LNCaP clone FGC (cell line): ENCODE results near the gene SNX30.

Experiments
- DNase-seq: peaks from one replicate; pipeline ENCODE4 v3.0.0-alpha.2; 2011; ENCODE audit warnings: low read depth
- H3K4me3 ChIP-seq: 2 replicates; pipeline ENCODE4 v1.5.1; 2011; ENCODE audit warnings: mild to moderate bottlenecking, low read depth, low read length, control low read depth
- TF ChIP-seq, protein P1 (sequence below): IDR thresholded peaks from 2 replicates; pipeline ENCODE4 v1.5.1; 2012; ENCODE audit warnings: mild to moderate bottlenecking; ENCODE audit not compliant: control insufficient read depth, insufficient read depth; ENCODE audit errors: extremely low read depth

The SNX30 gene

DNA sequence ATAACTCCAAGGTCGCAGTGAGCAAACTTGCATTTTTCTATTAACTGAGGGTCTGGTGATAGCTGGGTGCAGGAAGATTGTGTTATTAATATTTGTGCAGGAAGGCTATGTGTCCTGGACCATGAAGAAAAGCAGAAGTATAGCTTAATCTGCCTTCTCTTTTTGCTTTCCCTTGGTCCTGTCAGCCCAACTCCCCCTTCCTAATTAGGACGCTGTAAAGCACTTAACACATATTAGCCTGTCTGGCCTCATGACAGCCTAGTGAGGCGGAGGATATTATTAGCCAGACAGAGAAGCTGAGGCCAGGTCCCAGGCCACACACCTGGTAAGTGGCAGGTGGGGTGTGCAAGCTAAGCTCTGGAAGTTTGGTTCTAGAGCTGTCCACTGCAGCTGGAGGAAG is 110.6 kb downstream of the SNX30 start:
- H3K4me3 ChIP-seq: no peak overlapping the region
- no peak for DNase-seq
- TF ChIP-seq, protein P1, sequence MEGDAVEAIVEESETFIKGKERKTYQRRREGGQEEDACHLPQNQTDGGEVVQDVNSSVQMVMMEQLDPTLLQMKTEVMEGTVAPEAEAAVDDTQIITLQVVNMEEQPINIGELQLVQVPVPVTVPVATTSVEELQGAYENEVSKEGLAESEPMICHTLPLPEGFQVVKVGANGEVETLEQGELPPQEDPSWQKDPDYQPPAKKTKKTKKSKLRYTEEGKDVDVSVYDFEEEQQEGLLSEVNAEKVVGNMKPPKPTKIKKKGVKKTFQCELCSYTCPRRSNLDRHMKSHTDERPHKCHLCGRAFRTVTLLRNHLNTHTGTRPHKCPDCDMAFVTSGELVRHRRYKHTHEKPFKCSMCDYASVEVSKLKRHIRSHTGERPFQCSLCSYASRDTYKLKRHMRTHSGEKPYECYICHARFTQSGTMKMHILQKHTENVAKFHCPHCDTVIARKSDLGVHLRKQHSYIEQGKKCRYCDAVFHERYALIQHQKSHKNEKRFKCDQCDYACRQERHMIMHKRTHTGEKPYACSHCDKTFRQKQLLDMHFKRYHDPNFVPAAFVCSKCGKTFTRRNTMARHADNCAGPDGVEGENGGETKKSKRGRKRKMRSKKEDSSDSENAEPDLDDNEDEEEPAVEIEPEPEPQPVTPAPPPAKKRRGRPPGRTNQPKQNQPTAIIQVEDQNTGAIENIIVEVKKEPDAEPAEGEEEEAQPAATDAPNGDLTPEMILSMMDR: no peak

DNA sequence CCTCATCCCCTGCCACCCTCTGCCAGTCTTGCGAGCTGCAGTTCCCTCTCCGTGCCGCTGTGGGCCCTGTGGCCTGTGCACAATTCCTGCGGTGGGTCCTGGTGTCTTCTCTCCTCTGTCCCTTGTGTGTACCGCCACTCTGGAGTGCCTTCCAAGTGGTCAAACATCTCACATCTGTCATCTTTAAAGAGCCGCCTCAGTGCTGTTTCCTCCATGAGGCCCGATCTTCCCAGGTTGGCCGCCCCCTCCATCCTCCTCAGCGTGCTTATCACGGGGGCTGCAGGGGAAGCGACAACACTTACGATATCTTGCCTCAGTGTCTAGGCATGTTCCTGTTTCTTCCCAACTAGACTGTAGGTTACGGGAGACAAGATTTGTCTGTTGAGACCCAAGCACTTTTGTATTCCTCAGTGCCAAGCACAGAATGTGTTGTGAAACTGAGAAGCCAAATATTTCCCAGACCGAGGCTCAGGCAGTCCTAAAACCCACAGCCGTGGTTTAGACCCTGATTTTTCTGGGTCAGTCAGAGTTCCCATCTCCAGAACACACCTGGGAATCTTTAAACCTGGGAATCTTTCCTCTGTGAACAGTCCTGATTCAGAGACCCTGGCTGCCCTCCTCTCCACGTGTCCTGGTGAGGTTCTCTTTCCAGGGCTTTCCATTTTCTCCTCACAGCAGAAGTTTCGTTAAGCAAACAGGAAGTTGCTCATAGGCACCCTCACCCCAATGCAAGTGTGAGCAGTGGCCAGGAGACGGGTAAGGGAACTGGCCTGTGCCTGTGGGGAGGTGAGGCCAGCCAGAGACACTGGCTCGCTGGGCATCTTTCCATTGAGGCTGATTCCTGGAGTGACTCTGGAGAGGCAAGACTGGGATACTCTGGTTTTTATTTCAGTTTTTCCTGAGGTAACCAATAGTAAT is 111.3 kb downstream of the SNX30 start:
- TF ChIP-seq, protein P1: no peak
- H3K4me3 ChIP-seq: no peak overlapping the region
- DNase-seq: no peak

DNA sequence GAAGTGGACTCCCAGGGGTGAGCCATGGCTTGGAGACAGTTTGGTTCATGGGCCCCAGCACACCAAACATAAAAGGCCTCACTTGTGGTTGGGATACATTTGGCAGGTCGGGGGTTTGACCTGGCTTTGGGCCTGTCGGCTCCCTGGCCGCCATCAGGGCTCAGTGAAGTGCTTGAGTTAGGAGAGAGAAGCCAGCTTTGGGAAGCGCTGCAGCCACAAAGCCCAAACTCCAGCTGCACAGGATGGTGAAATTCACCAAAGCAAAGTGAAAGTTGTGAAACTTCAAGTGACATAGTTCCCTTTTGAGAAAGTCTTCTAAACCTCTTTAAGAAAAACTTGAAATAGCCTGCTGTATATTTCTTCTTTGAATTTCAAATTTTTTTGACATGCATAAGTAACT is 112.7 kb downstream of the SNX30 start:
- TF ChIP-seq, protein P1: no peak
- DNase-seq: no peak
- no peak overlapping the region for H3K4me3 ChIP-seq

DNA sequence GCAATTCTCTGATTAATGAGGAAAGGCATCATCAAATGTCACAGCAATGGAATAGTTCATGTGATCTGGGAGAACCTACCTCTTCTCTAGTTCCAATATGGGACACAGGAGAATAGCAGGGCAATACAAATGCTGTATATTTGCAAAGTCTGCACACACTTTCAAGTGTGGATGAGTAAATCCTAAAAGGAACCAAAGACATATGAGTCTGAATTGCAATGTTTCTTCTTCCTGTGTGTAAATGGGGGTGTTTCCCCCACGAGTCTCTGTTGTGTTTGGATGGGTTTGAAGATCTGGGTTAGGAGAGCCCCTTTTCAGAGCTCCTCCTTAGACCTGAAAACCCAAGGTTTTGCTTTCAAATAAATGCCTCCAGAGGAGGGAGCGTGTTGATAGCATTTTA is 113.2 kb downstream of the SNX30 start:
- no peak overlapping the region for H3K4me3 ChIP-seq
- DNase-seq: no peak
- TF ChIP-seq, protein P1: no peak

DNA sequence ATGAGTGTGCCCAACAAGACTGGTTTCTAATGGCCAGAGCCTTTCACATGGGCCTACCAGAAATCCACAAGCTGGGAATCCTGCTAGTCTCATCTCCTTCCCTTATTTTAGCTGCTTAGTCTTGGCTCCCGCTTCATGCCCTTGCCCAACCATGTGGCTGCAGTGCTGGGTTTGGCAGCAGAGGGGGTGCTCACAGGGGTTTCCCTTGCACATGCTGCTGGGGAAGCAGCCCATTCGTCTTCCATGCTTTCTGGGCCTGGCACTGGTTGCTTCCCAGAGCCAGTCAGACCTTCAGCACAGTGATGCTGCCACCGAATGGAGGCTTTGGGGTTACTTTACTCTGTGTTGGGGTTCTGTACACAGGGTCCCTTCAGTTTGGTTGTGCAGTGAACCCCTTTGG is 113.8 kb downstream of the SNX30 start:
- TF ChIP-seq, protein P1: no peak
- no peak overlapping the region for H3K4me3 ChIP-seq
- DNase-seq: no peak

DNA sequence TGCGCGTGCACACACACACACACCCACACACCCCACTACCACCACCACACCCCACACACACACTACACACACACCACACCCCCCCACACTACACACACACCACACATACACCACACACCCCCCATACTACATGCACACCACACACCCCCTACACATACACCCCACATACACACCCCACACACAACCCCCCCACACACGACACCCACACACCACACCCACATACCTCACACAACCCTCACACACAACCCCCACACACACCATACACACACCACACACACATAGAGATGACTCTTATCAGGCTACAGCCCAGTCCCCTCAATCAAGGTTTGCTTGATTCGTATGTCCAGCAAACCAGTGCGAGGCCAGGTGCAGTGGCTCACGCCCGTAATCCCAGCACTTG is 114.4 kb downstream of the SNX30 start:
- no peak overlapping the region for H3K4me3 ChIP-seq
- TF ChIP-seq, protein P1: no peak
- DNase-seq: no peak
